Measurements from ENCODE around the gene WDR90. TPM values are rescaled to one million over a fixed set of nuclear protein-coding genes. Genes with fewer than 3 reads are reported as not detected.

Gene WDR90
- total and polyA plus RNA-seq, 2 experiments from 2014 or later: 25.9 to 42.2 TPM

GRCh38 chr16:608019-608418 is 41.1 kb upstream of the WDR90 start:
- no peaks in the 10 kb centered on the region for H3K4me1 ChIP-seq (ENCODE audit: insufficient read depth)
- Mint-ChIP-seq H3K36me3 (ENCODE audit: low read depth) (peaks cover 15% of the 10 kb centered on the region; the same call in 2 of the 3 replicates), H3K4me3 (no peak overlapping the region), H3K4me1 (peaks cover 9% of the 10 kb centered on the region), H3K27me3 (ENCODE audit: insufficient read depth, low read depth, poor library complexity) (peaks cover 10% of the 10 kb centered on the region), H3K9me3 (peaks cover 21% of the 10 kb centered on the region), H3K27ac (no peak overlapping the region)
- no peaks in the 10 kb centered on the region for H3K36me3 ChIP-seq (ENCODE audit: insufficient read depth)
- peaks cover 20% of the 10 kb centered on the region for H3K79me2 ChIP-seq (replicated peaks; ENCODE audit: insufficient read depth)
- no peak overlapping the region for H3K27ac ChIP-seq (ENCODE audit: low read depth)
- H3K4me3 ChIP-seq: no peak overlapping the region
- no peak overlapping the region for H2AFZ ChIP-seq
- ATAC-seq (peak; percentile 42), DNase-seq (ENCODE audit: low spot score) (no peak)
- H3K27me3 ChIP-seq (ENCODE audit: insufficient read depth): no peaks in the 10 kb centered on the region
- H4K20me1 ChIP-seq (replicated peaks; ENCODE audit: insufficient read depth): peaks cover 4% of the 10 kb centered on the region; the same call in 1 of the 2 replicates
- H3K9me2 ChIP-seq (ENCODE audit: insufficient read depth): no peaks in the 10 kb centered on the region
- no peak overlapping the region for H3K4me2 ChIP-seq
- peaks cover 4% of the 10 kb centered on the region for H3F3A ChIP-seq (replicated peaks; ENCODE audit: low read depth)
- TF ChIP-seq STAT1 (IDR thresholded peaks at IDR 0.05; ENCODE audit: unreplicated experiment): no peak
- no peak for TF ChIP-seq EZH2 (IDR thresholded peaks at IDR 0.05; ENCODE audit: low read depth, unreplicated experiment)
- TF ChIP-seq CTCF (conservative IDR thresholded peaks at IDR 0.05; ENCODE audit: low read depth in 2 of 2): no peak
- TF ChIP-seq CREB1 (CRISPR knock-in tag; IDR thresholded peaks at IDR 0.05; ENCODE audit: low read depth): no peak
- TF ChIP-seq JUNB (IDR thresholded peaks at IDR 0.05; ENCODE audit: unreplicated experiment): no peak
- no peak for TF ChIP-seq EZH2phosphoT487 (IDR thresholded peaks at IDR 0.05; ENCODE audit: unreplicated experiment)

- Histone ChIP-seq H3K27ac (ENCODE audit: low read depth) (no peak overlapping the region), H3F3A (replicated peaks; ENCODE audit: low read depth) (peaks cover 4% of the 10 kb centered on the region), H3K4me3 (no peak overlapping the region), H4K20me1 (replicated peaks; ENCODE audit: insufficient read depth) (peaks cover 4% of the 10 kb centered on the region; the same call in 1 of the 2 replicates), H3K36me3 (ENCODE audit: insufficient read depth) (no peaks in the 10 kb centered on the region), H3K79me2 (replicated peaks; ENCODE audit: insufficient read depth) (peaks cover 9% of the 10 kb centered on the region), H3K9me2 (ENCODE audit: insufficient read depth) (no peaks in the 10 kb centered on the region), H3K27me3 (ENCODE audit: insufficient read depth) (no peaks in the 10 kb centered on the region), H3K4me1 (ENCODE audit: insufficient read depth) (no peaks in the 10 kb centered on the region), H3K4me2 (no peak overlapping the region), H2AFZ (no peak overlapping the region)
- peaks cover 9% of the 10 kb centered on the region for H3K4me1 Mint-ChIP-seq
- peaks cover 22% of the 10 kb centered on the region for H3K36me3 Mint-ChIP-seq (ENCODE audit: low read depth)
- no peak for ATAC-seq
- peaks cover 16% of the 10 kb centered on the region for H3K27me3 Mint-ChIP-seq (ENCODE audit: insufficient read depth, low read depth, poor library complexity)
- H3K4me3 Mint-ChIP-seq: no peak overlapping the region
- DNase-seq (ENCODE audit: low spot score): no peak
- H3K9me3 Mint-ChIP-seq: peaks cover 28% of the 10 kb centered on the region
- H3K27ac Mint-ChIP-seq: no peak overlapping the region
- TF ChIP-seq ZNF462 (CRISPR knock-in tag; IDR thresholded peaks at IDR 0.05) (no peak), STAT1 (IDR thresholded peaks at IDR 0.05; ENCODE audit: unreplicated experiment) (no peak), ZNF331 (CRISPR knock-in tag; IDR thresholded peaks at IDR 0.05; ENCODE audit: low read depth) (no peak), NANOG (IDR thresholded peaks at IDR 0.05; ENCODE audit: borderline replicate concordance) (no peak), JUNB (IDR thresholded peaks at IDR 0.05; ENCODE audit: unreplicated experiment) (no peak), ZNF114 (CRISPR knock-in tag; IDR thresholded peaks at IDR 0.05) (no peak), POLR2AphosphoS5 (IDR thresholded peaks at IDR 0.05; ENCODE audit: low read depth) (no peak), CREB1 (CRISPR knock-in tag; IDR thresholded peaks at IDR 0.05; ENCODE audit: low read depth) (no peak), CTCF (conservative IDR thresholded peaks at IDR 0.05; ENCODE audit: low read depth in 2 of 2) (no peak), EZH2phosphoT487 (IDR thresholded peaks at IDR 0.05; ENCODE audit: unreplicated experiment) (no peak), EZH2 (IDR thresholded peaks at IDR 0.05; ENCODE audit: low read depth, unreplicated experiment) (no peak)
Observed at GRCh38 chr16:609316-609715, 39.8 kb upstream of the WDR90 start.
